ENCODE measurements around the gene RNF148. TPM values are rescaled to one million over a fixed set of nuclear protein-coding genes. Genes with fewer than 3 reads are reported as not detected.

RNF148 gene
- 0.12 TPM for polyA plus RNA-seq
- long read RNA-seq, donor 1, result 0 reads
- long read RNA-seq, donor 2, result 0 reads
- long read RNA-seq, donor 3, result 0 reads
- long read RNA-seq, donor 4, result 0 reads
- long read RNA-seq, donor 5, result 0 reads
- long read RNA-seq, donor 6, result 0 reads
- long read RNA-seq, donor 7, result 0 reads
- long read RNA-seq, donor 8, result 0 reads
- long read RNA-seq, donor 9, result 0 reads
- long read RNA-seq, donor 10, result 0 reads
- long read RNA-seq, donor 11, result 0 reads

- Histone ChIP-seq H3K9me3 (ENCODE audit: control insufficient read depth, low read depth, low read length) (no peaks in the 10 kb centered on the region), H3K27me3 (ENCODE audit: control insufficient read depth, insufficient read depth, low read length) (no peaks in the 10 kb centered on the region), H3K36me3 (ENCODE audit: control insufficient read depth, insufficient read depth, low read length) (no peaks in the 10 kb centered on the region), H3K4me1 (ENCODE audit: control insufficient read depth, insufficient read depth, low read length) (no peaks in the 10 kb centered on the region), H3K27ac (ENCODE audit: low read length) (no peak within 1 kb of the TSS), H3K4me3 (ENCODE audit: low read length) (no peak within 1 kb of the TSS)
- no CpG with 5 or more reads among the region's 1 CpG for WGBS (ENCODE audit: insufficient coverage, low lambda C conversion rate)
- DNase-seq, result no peak
Measured at GRCh38 chr7:122702872-122703510, at the start of gene RNF148. Gene RNF148, minus strand, starts transcription at chr7:122702922. Its CDS starts 172 bp downstream, at chr7:122702750.

GRCh38 chr7:122750389-122750788 is 47.7 kb upstream of the RNF148 start:
- H3K9me3 ChIP-seq (ENCODE audit: control insufficient read depth, low read depth, low read length), result no peaks in the 10 kb centered on the region
- H3K4me1 ChIP-seq (ENCODE audit: control insufficient read depth, insufficient read depth, low read length), result no peaks in the 10 kb centered on the region
- no peak for DNase-seq
- H3K4me3 ChIP-seq (ENCODE audit: low read length), result no peak overlapping the region
- no peaks in the 10 kb centered on the region for H3K36me3 ChIP-seq (ENCODE audit: control insufficient read depth, insufficient read depth, low read length)
- H3K27ac ChIP-seq (ENCODE audit: low read length), result no peak overlapping the region
- WGBS (ENCODE audit: insufficient coverage, low lambda C conversion rate), result 100% methylated on average over 1 of the region's 2 CpGs
- H3K27me3 ChIP-seq (ENCODE audit: control insufficient read depth, insufficient read depth, low read length), result no peaks in the 10 kb centered on the region

GRCh38 chr7:122748195-122748594 is 45.5 kb upstream of the RNF148 start:
- Histone ChIP-seq H3K27ac (ENCODE audit: low read length) (no peak overlapping the region), H3K9me3 (ENCODE audit: control insufficient read depth, low read depth, low read length) (no peaks in the 10 kb centered on the region), H3K4me3 (ENCODE audit: low read length) (no peak overlapping the region), H3K36me3 (ENCODE audit: control insufficient read depth, insufficient read depth, low read length) (no peaks in the 10 kb centered on the region), H3K4me1 (ENCODE audit: control insufficient read depth, insufficient read depth, low read length) (no peaks in the 10 kb centered on the region), H3K27me3 (ENCODE audit: control insufficient read depth, insufficient read depth, low read length) (no peaks in the 10 kb centered on the region)
- no CpG with 5 or more reads among the region's 2 CpGs for WGBS (ENCODE audit: insufficient coverage, low lambda C conversion rate)
- DNase-seq, result peak in 1 of 2 donors; percentile 6

GRCh38 chr7:122746948-122747347 is 44.2 kb upstream of the RNF148 start:
- no peak for DNase-seq
- Histone ChIP-seq H3K4me3 (ENCODE audit: low read length) (no peak overlapping the region), H3K9me3 (ENCODE audit: control insufficient read depth, low read depth, low read length) (no peaks in the 10 kb centered on the region), H3K27me3 (ENCODE audit: control insufficient read depth, insufficient read depth, low read length) (no peaks in the 10 kb centered on the region), H3K27ac (ENCODE audit: low read length) (no peak overlapping the region), H3K4me1 (ENCODE audit: control insufficient read depth, insufficient read depth, low read length) (no peaks in the 10 kb centered on the region), H3K36me3 (ENCODE audit: control insufficient read depth, insufficient read depth, low read length) (no peaks in the 10 kb centered on the region)
- WGBS (ENCODE audit: insufficient coverage, low lambda C conversion rate), result 86% methylated on average over 1 of the region's 2 CpGs

- Histone ChIP-seq H3K27ac (ENCODE audit: low read length) (no peak overlapping the region), H3K4me1 (ENCODE audit: control insufficient read depth, insufficient read depth, low read length) (no peaks in the 10 kb centered on the region), H3K9me3 (ENCODE audit: control insufficient read depth, low read depth, low read length) (no peaks in the 10 kb centered on the region), H3K36me3 (ENCODE audit: control insufficient read depth, insufficient read depth, low read length) (no peaks in the 10 kb centered on the region), H3K4me3 (ENCODE audit: low read length) (no peak overlapping the region), H3K27me3 (ENCODE audit: control insufficient read depth, insufficient read depth, low read length) (no peaks in the 10 kb centered on the region)
- DNase-seq, result no peak
Measured at GRCh38 chr7:122743211-122743610, 40.5 kb upstream of the RNF148 start.

GRCh38 chr7:122738947-122739346 is 36.2 kb upstream of the RNF148 start:
- Histone ChIP-seq H3K4me3 (ENCODE audit: low read length) (no peak overlapping the region), H3K27ac (ENCODE audit: low read length) (no peak overlapping the region), H3K27me3 (ENCODE audit: control insufficient read depth, insufficient read depth, low read length) (no peaks in the 10 kb centered on the region), H3K4me1 (ENCODE audit: control insufficient read depth, insufficient read depth, low read length) (no peaks in the 10 kb centered on the region), H3K36me3 (ENCODE audit: control insufficient read depth, insufficient read depth, low read length) (no peaks in the 10 kb centered on the region), H3K9me3 (ENCODE audit: control insufficient read depth, low read depth, low read length) (no peaks in the 10 kb centered on the region)
- DNase-seq, result no peak
- 100% methylated on average over 1 of the region's 2 CpGs for WGBS (ENCODE audit: insufficient coverage, low lambda C conversion rate)

GRCh38 chr7:122736183-122736582 is 33.5 kb upstream of the RNF148 start:
- no peak for DNase-seq
- 100% methylated on average over 1 of the region's 1 CpG for WGBS (ENCODE audit: insufficient coverage, low lambda C conversion rate)
- Histone ChIP-seq H3K36me3 (ENCODE audit: control insufficient read depth, insufficient read depth, low read length) (no peaks in the 10 kb centered on the region), H3K27me3 (ENCODE audit: control insufficient read depth, insufficient read depth, low read length) (no peaks in the 10 kb centered on the region), H3K4me3 (ENCODE audit: low read length) (no peak overlapping the region), H3K4me1 (ENCODE audit: control insufficient read depth, insufficient read depth, low read length) (no peaks in the 10 kb centered on the region), H3K27ac (ENCODE audit: low read length) (no peak overlapping the region), H3K9me3 (ENCODE audit: control insufficient read depth, low read depth, low read length) (no peaks in the 10 kb centered on the region)

- WGBS (ENCODE audit: insufficient coverage, low lambda C conversion rate), result 67% methylated on average over 1 of the region's 1 CpG
Measured at GRCh38 chr7:122727759-122728158, 25.0 kb upstream of the RNF148 start.

GRCh38 chr7:122727354-122727753 is 24.6 kb upstream of the RNF148 start:
- no peak overlapping the region for H3K27ac ChIP-seq (ENCODE audit: low read length)
- no peaks in the 10 kb centered on the region for H3K9me3 ChIP-seq (ENCODE audit: control insufficient read depth, low read depth, low read length)
- no peaks in the 10 kb centered on the region for H3K36me3 ChIP-seq (ENCODE audit: control insufficient read depth, insufficient read depth, low read length)
- H3K4me1 ChIP-seq (ENCODE audit: control insufficient read depth, insufficient read depth, low read length), result no peaks in the 10 kb centered on the region
- no peak for DNase-seq
- H3K27me3 ChIP-seq (ENCODE audit: control insufficient read depth, insufficient read depth, low read length), result no peaks in the 10 kb centered on the region
- H3K4me3 ChIP-seq (ENCODE audit: low read length), result no peak overlapping the region

More at GRCh38 chr7:122727759-122728158, 25.0 kb upstream of the RNF148 start:
- Histone ChIP-seq H3K9me3 (ENCODE audit: control insufficient read depth, low read depth, low read length) (no peaks in the 10 kb centered on the region), H3K4me1 (ENCODE audit: control insufficient read depth, insufficient read depth, low read length) (no peaks in the 10 kb centered on the region), H3K36me3 (ENCODE audit: control insufficient read depth, insufficient read depth, low read length) (no peaks in the 10 kb centered on the region), H3K27me3 (ENCODE audit: control insufficient read depth, insufficient read depth, low read length) (no peaks in the 10 kb centered on the region), H3K4me3 (ENCODE audit: low read length) (no peak overlapping the region), H3K27ac (ENCODE audit: low read length) (no peak overlapping the region)
- DNase-seq, result no peak

GRCh38 chr7:122726881-122727280 is 24.2 kb upstream of the RNF148 start:
- WGBS (ENCODE audit: insufficient coverage, low lambda C conversion rate), result 80% methylated on average over 1 of the region's 2 CpGs
- H3K27ac ChIP-seq (ENCODE audit: low read length), result no peak overlapping the region
- H3K4me1 ChIP-seq (ENCODE audit: control insufficient read depth, insufficient read depth, low read length), result no peaks in the 10 kb centered on the region
- no peak for DNase-seq
- H3K9me3 ChIP-seq (ENCODE audit: control insufficient read depth, low read depth, low read length), result no peaks in the 10 kb centered on the region
- H3K36me3 ChIP-seq (ENCODE audit: control insufficient read depth, insufficient read depth, low read length), result no peaks in the 10 kb centered on the region
- H3K27me3 ChIP-seq (ENCODE audit: control insufficient read depth, insufficient read depth, low read length), result no peaks in the 10 kb centered on the region
- H3K4me3 ChIP-seq (ENCODE audit: low read length), result no peak overlapping the region

GRCh38 chr7:122724366-122724765 is 21.6 kb upstream of the RNF148 start:
- 67% methylated on average over 3 of the region's 4 CpGs for WGBS (ENCODE audit: insufficient coverage, low lambda C conversion rate)
- H3K4me1 ChIP-seq (ENCODE audit: control insufficient read depth, insufficient read depth, low read length), result no peaks in the 10 kb centered on the region
- no peaks in the 10 kb centered on the region for H3K27me3 ChIP-seq (ENCODE audit: control insufficient read depth, insufficient read depth, low read length)
- H3K27ac ChIP-seq (ENCODE audit: low read length), result no peak overlapping the region
- no peaks in the 10 kb centered on the region for H3K36me3 ChIP-seq (ENCODE audit: control insufficient read depth, insufficient read depth, low read length)
- DNase-seq, result no peak
- H3K4me3 ChIP-seq (ENCODE audit: low read length), result no peak overlapping the region
- H3K9me3 ChIP-seq (ENCODE audit: control insufficient read depth, low read depth, low read length), result no peaks in the 10 kb centered on the region
